Natural killer cell (primary cell): ENCODE results near the gene CCDC15. TPM values are rescaled to one million over a fixed set of nuclear protein-coding genes. Genes with fewer than 3 reads are reported as not detected.

Experiments
- ATAC-seq, 3 donors: fragments of 150-1000 bp in 2 of 3; fragments of 200-7000 bp in 1 of 3; cut with Tn5 transposase; 1 replicate in 1 of 3; 2 replicates in 2 of 3; pipeline ENCODE4 v1.10.0; 2021; ENCODE audit warnings: mild to moderate bottlenecking in 2 of 3, moderate library complexity in 2 of 3
- DNase-seq, 2 donors: peaks; one replicate each; pipeline versions ENCODE4 v3.0.0 to v3.0.0-alpha.2; 2013 to 2021; ENCODE audit warnings: mixed read lengths in 1 of 2
- H3K27ac ChIP-seq: one replicate; pipeline ENCODE4 v1.5.1; 2013; ENCODE audit warnings: mild to moderate bottlenecking, low read length
- H3K27me3 ChIP-seq: one replicate; pipeline ENCODE4 v1.6.1; 2013; ENCODE audit warnings: low read length; ENCODE audit not compliant: control insufficient read depth, insufficient read depth
- H3K36me3 ChIP-seq: one replicate; pipeline ENCODE4 v1.6.1; 2013; ENCODE audit warnings: low read length; ENCODE audit not compliant: control insufficient read depth, insufficient read depth
- H3K4me1 ChIP-seq: one replicate; pipeline ENCODE4 v1.6.1; 2013; ENCODE audit warnings: low read length; ENCODE audit not compliant: control insufficient read depth, insufficient read depth
- H3K4me3 ChIP-seq: one replicate; pipeline ENCODE4 v1.5.1; 2013; ENCODE audit warnings: low read length
- H3K9me3 ChIP-seq: one replicate; pipeline ENCODE4 v1.6.1; 2013; ENCODE audit warnings: low read length; ENCODE audit not compliant: control insufficient read depth, insufficient read depth
- H3K27ac Mint-ChIP-seq, 2 donors: one replicate each; pipeline ENCODE4 v1.8.0; 2022; ENCODE audit warnings: mild to moderate bottlenecking in 2 of 2, mixed read lengths in 2 of 2, moderate library complexity in 1 of 2
- H3K27me3 Mint-ChIP-seq, 2 donors: one replicate each; pipeline ENCODE4 v1.8.0; 2022; ENCODE audit warnings: low read depth in 2 of 2, mixed read lengths in 2 of 2
- H3K36me3 Mint-ChIP-seq: one replicate; pipeline ENCODE4 v1.8.0; 2022; ENCODE audit warnings: mixed read lengths
- H3K4me1 Mint-ChIP-seq, 2 donors: one replicate each; pipeline ENCODE4 v1.8.0; 2022; ENCODE audit warnings: mixed read lengths in 2 of 2
- H3K4me3 Mint-ChIP-seq: one replicate; pipeline ENCODE4 v1.8.0; 2022; ENCODE audit warnings: mild to moderate bottlenecking, moderate library complexity, mixed read lengths
- H3K9me3 Mint-ChIP-seq, 2 donors: one replicate each; pipeline ENCODE4 v1.8.0; 2022; ENCODE audit warnings: mixed read lengths in 2 of 2
- WGBS: methylation state at CpG from one replicate; pipeline ENCODE4 v1.1.7; 2013; ENCODE audit warnings: missing lambda C conversion rate; ENCODE audit not compliant: insufficient coverage; 5-methylcytosine and 5-hydroxymethylcytosine counted together
- intact Hi-C: fragments of 100-400 bp; cut with micrococcal nuclease; formaldehyde crosslinking; loops from one replicate; pipeline ENCODE4 v1.14.2; 2022
- total RNA-seq, 4 donors: library from RNA; stranded (reverse); fragments of 120-200 nt in 1 of 4; gene quantifications; one replicate each; pipeline versions ENCODE4 v1.2.3 to v1.2.4, GENCODE V29; 2013 to 2022
- TF ChIP-seq, protein P1 (sequence below): fragments of 200-600 bp; IDR thresholded peaks from one replicate; pipeline ENCODE4 v1.8.0; 2022; ENCODE audit warnings: antibody characterized with exemption

CCDC15 gene
- total RNA-seq, 3 donors from 2014 or later (not counting 1 experiment from before 2014, with no cell fraction given): 3.8 to 4.7 (median 3.9) TPM

DNA sequence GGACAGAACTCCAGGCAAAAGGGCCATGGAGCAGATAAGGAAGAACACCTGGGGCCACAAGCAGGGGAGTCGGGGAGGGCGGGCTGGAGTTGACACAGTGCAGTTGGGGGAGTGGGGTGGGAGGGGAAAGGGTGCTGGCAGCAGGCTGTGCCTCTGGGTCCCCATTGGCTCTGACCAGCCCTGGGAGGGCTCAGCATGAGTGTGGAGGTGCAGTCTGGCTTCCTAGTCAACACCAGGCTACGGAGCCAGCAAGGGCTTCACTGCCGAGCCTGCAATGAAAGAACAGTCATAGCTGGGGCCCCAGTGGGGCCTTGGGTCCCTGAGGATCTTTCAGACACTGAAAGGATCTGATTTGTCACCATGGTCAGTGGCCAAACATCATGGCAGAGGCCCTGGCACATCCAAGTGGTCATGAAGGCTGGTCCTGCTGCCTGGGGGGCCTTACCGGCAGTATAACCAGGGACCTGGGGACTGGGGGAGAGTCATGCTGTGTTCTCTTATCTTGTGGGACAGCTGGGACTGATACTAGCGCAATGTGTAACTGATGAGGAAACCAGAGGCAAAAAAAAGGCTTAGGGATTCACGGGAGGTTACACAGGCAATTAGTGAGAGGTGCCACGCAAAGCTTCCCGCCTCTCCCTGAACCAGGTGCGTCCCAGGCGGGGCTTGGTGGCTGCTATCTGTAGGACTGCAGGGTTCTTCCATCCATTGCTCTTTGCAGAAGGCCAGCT, 120.7 kb downstream of the CCDC15 start:
- no peak overlapping the region for H3K4me3 Mint-ChIP-seq
- Histone ChIP-seq H3K9me3 (no peaks in the 10 kb centered on the region), H3K4me3 (no peak overlapping the region), H3K4me1 (peaks cover 50% of the 10 kb centered on the region), H3K27me3 (no peaks in the 10 kb centered on the region), H3K36me3 (no peaks in the 10 kb centered on the region), H3K27ac (no peak overlapping the region)
- DNase-seq: no peak
- H3K27me3 Mint-ChIP-seq: peaks cover 0 to 5% of the 10 kb centered on the region in 2 donors
- WGBS: 91% methylated on average over 11 of the region's 11 CpGs
- intact Hi-C loops: no loop called here
- H3K4me1 Mint-ChIP-seq: peaks cover 9 to 30% of the 10 kb centered on the region in 2 donors
- no peak for ATAC-seq
- peak overlapping the region in 1 of 2 donors; percentile 44 for H3K27ac Mint-ChIP-seq
- H3K9me3 Mint-ChIP-seq: no peaks in the 10 kb centered on the region
- H3K36me3 Mint-ChIP-seq: no peaks in the 10 kb centered on the region
- TF ChIP-seq, protein P1, sequence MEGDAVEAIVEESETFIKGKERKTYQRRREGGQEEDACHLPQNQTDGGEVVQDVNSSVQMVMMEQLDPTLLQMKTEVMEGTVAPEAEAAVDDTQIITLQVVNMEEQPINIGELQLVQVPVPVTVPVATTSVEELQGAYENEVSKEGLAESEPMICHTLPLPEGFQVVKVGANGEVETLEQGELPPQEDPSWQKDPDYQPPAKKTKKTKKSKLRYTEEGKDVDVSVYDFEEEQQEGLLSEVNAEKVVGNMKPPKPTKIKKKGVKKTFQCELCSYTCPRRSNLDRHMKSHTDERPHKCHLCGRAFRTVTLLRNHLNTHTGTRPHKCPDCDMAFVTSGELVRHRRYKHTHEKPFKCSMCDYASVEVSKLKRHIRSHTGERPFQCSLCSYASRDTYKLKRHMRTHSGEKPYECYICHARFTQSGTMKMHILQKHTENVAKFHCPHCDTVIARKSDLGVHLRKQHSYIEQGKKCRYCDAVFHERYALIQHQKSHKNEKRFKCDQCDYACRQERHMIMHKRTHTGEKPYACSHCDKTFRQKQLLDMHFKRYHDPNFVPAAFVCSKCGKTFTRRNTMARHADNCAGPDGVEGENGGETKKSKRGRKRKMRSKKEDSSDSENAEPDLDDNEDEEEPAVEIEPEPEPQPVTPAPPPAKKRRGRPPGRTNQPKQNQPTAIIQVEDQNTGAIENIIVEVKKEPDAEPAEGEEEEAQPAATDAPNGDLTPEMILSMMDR: no peak

DNA sequence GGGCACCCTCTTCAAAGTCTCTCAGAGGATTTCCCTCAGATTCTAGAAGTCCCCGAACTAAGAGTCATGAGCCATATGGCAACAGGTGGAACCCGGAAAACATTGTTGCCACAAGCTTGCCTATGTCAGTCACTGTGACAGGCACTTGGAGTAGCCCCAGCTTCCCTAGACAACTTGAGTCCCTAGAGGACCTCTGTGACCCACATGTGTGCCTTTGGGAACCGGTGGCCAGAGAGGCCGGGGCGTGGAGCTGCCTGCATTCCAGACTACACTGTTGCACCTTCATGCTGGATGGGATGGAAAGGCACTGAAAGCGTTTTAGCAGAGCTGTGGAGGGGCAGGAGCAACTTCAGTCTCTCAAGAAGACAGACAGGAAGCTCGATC, 121.2 kb downstream of the CCDC15 start:
- H3K27ac Mint-ChIP-seq: no peak overlapping the region
- Histone ChIP-seq H3K4me1 (peaks cover 44% of the 10 kb centered on the region), H3K4me3 (no peak overlapping the region), H3K27ac (no peak overlapping the region), H3K27me3 (no peaks in the 10 kb centered on the region), H3K36me3 (no peaks in the 10 kb centered on the region), H3K9me3 (no peaks in the 10 kb centered on the region)
- H3K27me3 Mint-ChIP-seq: peaks cover 0 to 5% of the 10 kb centered on the region in 2 donors
- intact Hi-C loops: no loop called here
- no peaks in the 10 kb centered on the region for H3K36me3 Mint-ChIP-seq
- 89% methylated on average over 7 of the region's 7 CpGs for WGBS
- peaks cover 8 to 24% of the 10 kb centered on the region in 2 donors for H3K4me1 Mint-ChIP-seq
- TF ChIP-seq, protein P1: no peak
- no peak for ATAC-seq
- no peak overlapping the region for H3K4me3 Mint-ChIP-seq
- no peak for DNase-seq
- H3K9me3 Mint-ChIP-seq: no peaks in the 10 kb centered on the region

DNA sequence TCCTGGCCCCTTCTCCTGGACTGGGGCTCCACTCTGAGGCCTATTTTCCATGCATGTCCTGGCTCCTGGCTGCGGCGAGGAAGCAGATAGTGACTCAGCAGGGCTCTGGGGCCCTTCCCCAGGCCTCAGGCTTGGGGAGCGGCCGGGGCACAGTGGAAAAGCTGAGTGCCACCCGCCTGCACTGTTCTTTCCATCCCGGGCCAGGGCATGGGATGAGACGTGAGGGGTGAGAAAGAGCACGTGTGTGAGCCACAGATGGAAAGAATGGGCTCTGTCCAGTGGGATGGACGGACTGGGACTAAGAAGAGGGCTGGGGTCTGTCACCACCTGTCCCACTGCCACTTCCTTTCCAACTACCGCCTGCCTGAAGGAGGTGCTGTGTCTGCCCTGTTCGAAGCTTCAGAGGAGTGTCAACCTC, 121.9 kb downstream of the CCDC15 start:
- DNase-seq (no peak), ATAC-seq (no peak)
- WGBS: 84% methylated on average over 9 of the region's 11 CpGs
- Histone ChIP-seq H3K27ac (no peak overlapping the region), H3K4me3 (no peak overlapping the region), H3K9me3 (no peaks in the 10 kb centered on the region), H3K4me1 (peaks cover 38% of the 10 kb centered on the region), H3K27me3 (no peaks in the 10 kb centered on the region), H3K36me3 (no peaks in the 10 kb centered on the region)
- H3K4me1 Mint-ChIP-seq: peaks cover 2 to 18% of the 10 kb centered on the region in 2 donors
- no peaks in the 10 kb centered on the region for H3K36me3 Mint-ChIP-seq
- intact Hi-C loops: no loop called here
- TF ChIP-seq, protein P1: no peak
- no peak overlapping the region for H3K27ac Mint-ChIP-seq
- peaks cover 0 to 3% of the 10 kb centered on the region in 2 donors for H3K27me3 Mint-ChIP-seq
- no peak overlapping the region for H3K4me3 Mint-ChIP-seq
- H3K9me3 Mint-ChIP-seq: no peaks in the 10 kb centered on the region
